Fibroblast of lung (primary cell): ENCODE data around the gene LRRC8D. TPM values are rescaled to one million over a fixed set of nuclear protein-coding genes. Genes with fewer than 3 reads are reported as not detected.

Experiments used
- DNase-seq, 2 donors: peaks; one replicate each; pipeline versions ENCODE4 v3.0.0 to v3.0.0-alpha.2; 2010; ENCODE audit warnings: low read depth in 2 of 2
- H2AFZ ChIP-seq: 2 replicates; pipeline ENCODE4 v1.5.1; 2012; ENCODE audit warnings: low read length, control low read depth, inconsistent platforms
- H3K27ac ChIP-seq: 2 replicates; pipeline ENCODE4 v1.5.1; 2011; ENCODE audit warnings: low read length, control low read depth; ENCODE audit not compliant: insufficient read depth
- H3K27me3 ChIP-seq: 2 replicates; pipeline ENCODE4 v1.5.1; 2011; ENCODE audit warnings: mild to moderate bottlenecking, low read length; ENCODE audit not compliant: control insufficient read depth, insufficient read depth
- H3K36me3 ChIP-seq: 2 replicates; pipeline ENCODE4 v1.5.1; 2011; ENCODE audit warnings: low read length; ENCODE audit not compliant: control insufficient read depth, insufficient read depth
- H3K4me1 ChIP-seq: 2 replicates; pipeline ENCODE4 v1.5.1; 2011; ENCODE audit warnings: low read length; ENCODE audit not compliant: control insufficient read depth, insufficient read depth; ENCODE audit errors: extremely low read depth
- H3K4me2 ChIP-seq: 2 replicates; pipeline ENCODE4 v1.5.1; 2011; ENCODE audit warnings: low read length, control low read depth; ENCODE audit not compliant: insufficient read depth; ENCODE audit errors: extremely low read depth
- H3K4me3 ChIP-seq, 4 experiments: fragments of 200-600 bp in 1 of 4; sonication (generic) in 1 of 4; replicated peaks in 1 of 4; 2 replicates each; pipeline ENCODE4 v1.5.1; 2011 to 2016; ENCODE audit warnings: low read length in 4 of 4, low read depth in 3 of 4, mild to moderate bottlenecking in 3 of 4, control low read depth in 2 of 4, inconsistent platforms in 1 of 4, mixed read lengths in 1 of 4; ENCODE audit not compliant: insufficient read depth in 1 of 4; ENCODE audit errors: control extremely low read depth in 1 of 4
- H3K79me2 ChIP-seq: 2 replicates; pipeline ENCODE4 v1.5.1; 2012; ENCODE audit warnings: mild to moderate bottlenecking, low read length, inconsistent platforms; ENCODE audit not compliant: control insufficient read depth, insufficient read depth
- H3K9ac ChIP-seq: 2 replicates; pipeline ENCODE4 v1.5.1; 2011; ENCODE audit warnings: mild to moderate bottlenecking, low read length, control low read depth; ENCODE audit not compliant: insufficient read depth
- H3K9me3 ChIP-seq: 2 replicates; pipeline ENCODE4 v1.5.1; 2012; ENCODE audit warnings: low read depth, low read length; ENCODE audit not compliant: control insufficient read depth, insufficient read depth
- H4K20me1 ChIP-seq: 2 replicates; pipeline ENCODE4 v1.5.1; 2011; ENCODE audit warnings: low read length; ENCODE audit not compliant: control insufficient read depth, insufficient read depth; ENCODE audit errors: extremely low read depth
- CTCF ChIP-seq, 2 donors: IDR thresholded peaks in 1 of 2; conservative IDR thresholded peaks in 1 of 2; 1 replicate in 1 of 2; 2 replicates in 1 of 2; pipeline ENCODE4 v1.5.1; 2011 to 2012; ENCODE audit warnings: low read length in 2 of 2, control low read depth in 1 of 2, inconsistent platforms in 1 of 2, low read depth in 1 of 2, mild to moderate bottlenecking in 1 of 2
- EZH2 ChIP-seq: IDR thresholded peaks from 2 replicates; pipeline ENCODE4 v1.5.1; 2012; ENCODE audit warnings: low read length, control low read depth, mild to moderate bottlenecking; ENCODE audit errors: missing control alignments
- polyA plus RNA-seq, 2 donors: library from polyadenylated mRNA; depleted of rRNA in 1 of 2; stranded (reverse) in 1 of 2; unstranded in 1 of 2; fragments of >200 nt; gene quantifications; 2 replicates each; pipeline ENCODE4 v1.2.1, GENCODE V29; 2011 to 2012; ENCODE audit warnings: missing spikeins in 1 of 2
- total RNA-seq: library from RNA; depleted of rRNA; stranded (reverse); fragments of >200 nt; gene quantifications from 2 replicates; pipeline ENCODE4 v1.2.1, GENCODE V29; 2014

The LRRC8D gene
- total and polyA plus RNA-seq, 2 donors (not counting 1 experiment from before 2014, with no cell fraction given): 41.0 to 58.1 TPM

GRCh38 chr1:89932598-89933364, 111.9 kb downstream of the LRRC8D start:
- Histone ChIP-seq H3K79me2 (no peaks in the 10 kb centered on the region), H3K4me1 (peaks cover 3% of the 10 kb centered on the region), H3K4me3 (no peak overlapping the region), H3K36me3 (no peaks in the 10 kb centered on the region), H3K9ac (no peak overlapping the region), H4K20me1 (no peaks in the 10 kb centered on the region), H3K27ac (no peak overlapping the region), H3K4me2 (no peak overlapping the region), H3K9me3 (no peaks in the 10 kb centered on the region), H2AFZ (no peak overlapping the region), H3K27me3 (no peaks in the 10 kb centered on the region)
- no peak for TF ChIP-seq CTCF (conservative IDR thresholded peaks at IDR 0.05 in 1 of 2, IDR thresholded peaks at IDR 0.05 in 1 of 2; ENCODE audit: low read depth in 1 of 2, low read length in 2 of 2)
- TF ChIP-seq EZH2: no peak
- DNase-seq: no peak

DNA sequence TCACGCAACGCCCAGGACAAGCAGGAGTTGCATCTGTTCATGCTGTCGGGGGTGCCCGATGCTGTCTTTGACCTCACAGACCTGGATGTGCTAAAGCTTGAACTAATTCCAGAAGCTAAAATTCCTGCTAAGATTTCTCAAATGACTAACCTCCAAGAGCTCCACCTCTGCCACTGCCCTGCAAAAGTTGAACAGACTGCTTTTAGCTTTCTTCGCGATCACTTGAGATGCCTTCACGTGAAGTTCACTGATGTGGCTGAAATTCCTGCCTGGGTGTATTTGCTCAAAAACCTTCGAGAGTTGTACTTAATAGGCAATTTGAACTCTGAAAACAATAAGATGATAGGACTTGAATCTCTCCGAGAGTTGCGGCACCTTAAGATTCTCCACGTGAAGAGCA, 113.6 kb downstream of the LRRC8D start:
- H3K9me3 ChIP-seq: no peaks in the 10 kb centered on the region
- no peaks in the 10 kb centered on the region for H3K79me2 ChIP-seq
- H3K9ac ChIP-seq: no peak overlapping the region
- H2AFZ ChIP-seq: no peak overlapping the region
- no peak overlapping the region for H3K4me2 ChIP-seq
- H3K27ac ChIP-seq: no peak overlapping the region
- no peak for DNase-seq
- H3K4me1 ChIP-seq: peaks cover 4% of the 10 kb centered on the region
- no peaks in the 10 kb centered on the region for H3K36me3 ChIP-seq
- TF ChIP-seq EZH2: no peak
- TF ChIP-seq CTCF (conservative IDR thresholded peaks at IDR 0.05 in 1 of 2, IDR thresholded peaks at IDR 0.05 in 1 of 2; ENCODE audit: low read depth in 1 of 2, low read length in 2 of 2): no peak
- H3K27me3 ChIP-seq: no peaks in the 10 kb centered on the region
- no peak overlapping the region for H3K4me3 ChIP-seq
- H4K20me1 ChIP-seq: no peaks in the 10 kb centered on the region

DNA sequence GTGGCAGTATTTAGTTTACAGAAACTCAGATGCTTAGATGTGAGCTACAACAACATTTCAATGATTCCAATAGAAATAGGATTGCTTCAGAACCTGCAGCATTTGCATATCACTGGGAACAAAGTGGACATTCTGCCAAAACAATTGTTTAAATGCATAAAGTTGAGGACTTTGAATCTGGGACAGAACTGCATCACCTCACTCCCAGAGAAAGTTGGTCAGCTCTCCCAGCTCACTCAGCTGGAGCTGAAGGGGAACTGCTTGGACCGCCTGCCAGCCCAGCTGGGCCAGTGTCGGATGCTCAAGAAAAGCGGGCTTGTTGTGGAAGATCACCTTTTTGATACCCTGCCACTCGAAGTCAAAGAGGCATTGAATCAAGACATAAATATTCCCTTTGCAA, 114.4 kb downstream of the LRRC8D start:
- no peak overlapping the region for H3K4me3 ChIP-seq
- H3K4me1 ChIP-seq: peaks cover 4% of the 10 kb centered on the region
- no peak overlapping the region for H2AFZ ChIP-seq
- no peak overlapping the region for H3K4me2 ChIP-seq
- TF ChIP-seq CTCF (conservative IDR thresholded peaks at IDR 0.05 in 1 of 2, IDR thresholded peaks at IDR 0.05 in 1 of 2; ENCODE audit: low read depth in 1 of 2, low read length in 2 of 2) (no peak), EZH2 (no peak)
- no peak for DNase-seq
- H3K36me3 ChIP-seq: no peaks in the 10 kb centered on the region
- no peaks in the 10 kb centered on the region for H3K27me3 ChIP-seq
- no peak overlapping the region for H3K9ac ChIP-seq
- no peaks in the 10 kb centered on the region for H3K9me3 ChIP-seq
- no peaks in the 10 kb centered on the region for H4K20me1 ChIP-seq
- no peaks in the 10 kb centered on the region for H3K79me2 ChIP-seq
- no peak overlapping the region for H3K27ac ChIP-seq
